IMR-90 (cell line): ENCODE data around the gene CCDC63. TPM values are rescaled to one million over a fixed set of nuclear protein-coding genes. Genes with fewer than 3 reads are reported as not detected.

Source experiments
- ATAC-seq: fragments of 200-7000 bp; cut with Tn5 transposase; 2 replicates; pipeline ENCODE4 v1.9.1; 2020; ENCODE audit warnings: low read depth, mild to moderate bottlenecking, moderate library complexity
- BruUV-seq: library from RNA; stranded (reverse); fragments of 400-500 nt; replicated peaks from 2 replicates; lab custom pipeline; 2021; lab: Mats Ljungman, UMichigan
- CTCF ChIA-PET: fragments of 300-600 bp; formaldehyde crosslinking; extraction: SDS; loops from one replicate; lab custom pipeline; 2021; ENCODE audit warnings: antibody characterized with exemption; lab: Yijun Ruan, JAX
- POLR2A ChIA-PET: fragments of 300-600 bp; sonication (Branson Sonifier 250); formaldehyde crosslinking; loops from one replicate; lab custom pipeline; 2022; ENCODE audit warnings: antibody characterized with exemption; ENCODE audit not compliant: unreplicated experiment; lab: Charles Lee
- DNase-seq: peaks from one replicate; pipeline ENCODE4 v3.0.0; 2013
- H2AFZ ChIP-seq: replicated peaks from 2 replicates; pipeline ENCODE3; 2013; ENCODE audit warnings: low read length, mild to moderate bottlenecking; ENCODE audit not compliant: poor library complexity
- H2AK5ac ChIP-seq: 2 replicates; pipeline ENCODE4 v1.6.1; 2013; ENCODE audit warnings: low read depth, low read length, inconsistent platforms
- H2AK9ac ChIP-seq: replicated peaks from 2 replicates; pipeline ENCODE3; 2013; ENCODE audit warnings: mild to moderate bottlenecking, low read depth, low read length, moderate library complexity; ENCODE audit not compliant: poor library complexity
- H2BK120ac ChIP-seq: 2 replicates; pipeline ENCODE4 v1.6.1; 2013; ENCODE audit warnings: low read depth, low read length, inconsistent platforms
- H2BK15ac ChIP-seq: 3 replicates; pipeline ENCODE4 v1.6.1; 2013; ENCODE audit warnings: low read depth, low read length, inconsistent platforms
- H2BK20ac ChIP-seq: 2 replicates; pipeline ENCODE4 v1.6.1; 2013; ENCODE audit warnings: low read depth, mild to moderate bottlenecking, inconsistent platforms, low read length, moderate library complexity
- H2BK5ac ChIP-seq: 2 replicates; pipeline ENCODE4 v1.6.1; 2013; ENCODE audit warnings: mild to moderate bottlenecking, low read depth, low read length, inconsistent platforms; ENCODE audit not compliant: poor library complexity, severe bottlenecking
- H3K14ac ChIP-seq: replicated peaks from 2 replicates; pipeline ENCODE4 v1.6.1; 2013; ENCODE audit warnings: low read depth, low read length, inconsistent platforms
- H3K18ac ChIP-seq: 2 replicates; pipeline ENCODE4 v1.6.1; 2013; ENCODE audit warnings: low read depth, low read length, control low read depth
- H3K23ac ChIP-seq: 2 replicates; pipeline ENCODE4 v1.6.1; 2013; ENCODE audit warnings: low read depth, low read length, inconsistent platforms
- H3K27ac ChIP-seq: 2 replicates; pipeline ENCODE4 v1.5.1; 2013; ENCODE audit warnings: mild to moderate bottlenecking, control low read depth, low read length; ENCODE audit not compliant: insufficient read depth
- H3K27me3 ChIP-seq: 2 replicates; pipeline ENCODE4 v1.6.1; 2013; ENCODE audit warnings: low read length; ENCODE audit not compliant: control insufficient read depth, insufficient read depth
- H3K36me3 ChIP-seq: 2 replicates; pipeline ENCODE4 v1.6.1; 2013; ENCODE audit warnings: low read length, mixed read lengths; ENCODE audit not compliant: control insufficient read depth, insufficient read depth
- H3K4ac ChIP-seq: 2 replicates; pipeline ENCODE4 v1.6.1; 2013; ENCODE audit warnings: low read depth, low read length, inconsistent platforms
- H3K4me1 ChIP-seq: 2 replicates; pipeline ENCODE4 v1.6.1; 2013; ENCODE audit warnings: low read length, mixed read lengths; ENCODE audit not compliant: control insufficient read depth, insufficient read depth
- H3K4me2 ChIP-seq: 2 replicates; pipeline ENCODE4 v1.6.1; 2013; ENCODE audit warnings: low read depth, mild to moderate bottlenecking, control low read depth, low read length, moderate library complexity
- H3K4me3 ChIP-seq: 2 replicates; pipeline ENCODE4 v1.5.1; 2013; ENCODE audit warnings: low read depth, mild to moderate bottlenecking, control low read depth, low read length, moderate library complexity; ENCODE audit not compliant: insufficient read depth
- H3K56ac ChIP-seq: 2 replicates; pipeline ENCODE4 v1.6.1; 2013; ENCODE audit warnings: low read length, inconsistent platforms; ENCODE audit not compliant: insufficient read depth; ENCODE audit errors: extremely low read depth
- H3K79me1 ChIP-seq, 2 experiments: 2 replicates each; pipeline ENCODE4 v1.6.1; 2013; ENCODE audit warnings: low read length in 2 of 2, inconsistent platforms in 1 of 2, low read depth in 1 of 2
- H3K9ac ChIP-seq: 2 replicates; pipeline ENCODE4 v1.6.1; 2013; ENCODE audit warnings: low read depth, low read length, control low read depth
- H3K9me1 ChIP-seq: 2 replicates; pipeline ENCODE4 v1.6.1; 2013; ENCODE audit warnings: low read length, inconsistent platforms; ENCODE audit not compliant: insufficient read depth
- H3K9me3 ChIP-seq: 2 replicates; pipeline ENCODE4 v1.6.1; 2013; ENCODE audit warnings: low read length; ENCODE audit not compliant: control insufficient read depth, insufficient read depth
- H4K20me1 ChIP-seq: 2 replicates; pipeline ENCODE4 v1.6.1; 2013; ENCODE audit warnings: low read length, inconsistent platforms; ENCODE audit not compliant: insufficient read depth
- H4K5ac ChIP-seq: 2 replicates; pipeline ENCODE4 v1.6.1; 2013; ENCODE audit warnings: mild to moderate bottlenecking, low read depth, low read length, control low read depth
- H4K8ac ChIP-seq, 2 experiments: 2 replicates each; pipeline ENCODE4 v1.6.1; 2013; ENCODE audit warnings: low read depth in 2 of 2, low read length in 2 of 2, control low read depth in 1 of 2, inconsistent platforms in 1 of 2
- H4K91ac ChIP-seq: 2 replicates; pipeline ENCODE4 v1.6.1; 2013; ENCODE audit warnings: low read depth, low read length, inconsistent platforms; ENCODE audit not compliant: insufficient read depth
- CEBPB ChIP-seq: IDR thresholded peaks from 2 replicates; pipeline ENCODE4 v1.6.1; 2012; ENCODE audit warnings: low read depth, low read length, improper control_type of control experiment
- MAZ ChIP-seq: IDR thresholded peaks from 2 replicates; pipeline ENCODE4 v1.6.1; 2012; ENCODE audit warnings: low read depth, mild to moderate bottlenecking, low read length, improper control_type of control experiment, moderate library complexity, borderline replicate concordance
- NFE2L2 ChIP-seq: fragments of 150-350 bp; IDR thresholded peaks from 2 replicates; pipeline ENCODE4 v1.6.1; 2016; ENCODE audit warnings: low read depth, mild to moderate bottlenecking, low read length
- USF2 ChIP-seq: fragments of 150-350 bp; IDR thresholded peaks from 2 replicates; pipeline ENCODE4 v1.6.1; 2017; ENCODE audit warnings: mild to moderate bottlenecking, antibody characterized with exemption, low read length, low read depth
- WGBS, 2 experiments: methylation state at CpG; one replicate each; pipeline versions ENCODE4 v1.1.5 to v1.1.7; 2013; ENCODE audit warnings: missing lambda C conversion rate in 2 of 2; ENCODE audit not compliant: insufficient read length in 1 of 2; ENCODE audit errors: extremely low coverage in 2 of 2; 5-methylcytosine and 5-hydroxymethylcytosine counted together
- dilution Hi-C: fragments of 300-500 bp; cut with HindIII; formaldehyde crosslinking; loops from one replicate; pipeline ENCODE4 v1.14.3; 2018; ENCODE audit warnings: low sequenced_read_pairs; ENCODE audit not compliant: unreplicated experiment
- in situ Hi-C: fragments of 300-500 bp; cut with MboI; formaldehyde crosslinking; loops from 3 replicates; pipeline ENCODE4 v1.14.3; 2019; ENCODE audit warnings: low sequenced_read_pairs, inconsistent platforms, mixed read lengths
- intact Hi-C: fragments of 100-400 bp; cut with micrococcal nuclease; formaldehyde crosslinking; loops from 2 replicates; pipeline ENCODE4 v1.10.0; 2022
- polyA plus RNA-seq, 3 experiments: library from polyadenylated mRNA; depleted of rRNA; stranded (reverse); fragments of >200 nt; gene quantifications; 2 replicates each; pipeline ENCODE4 v1.2.3, GENCODE V29; 2012; ENCODE audit warnings: low replicate concordance in 1 of 3
- total RNA-seq: library from RNA; depleted of rRNA; stranded (reverse); fragments of >200 nt; gene quantifications from 2 replicates; pipeline ENCODE4 v1.2.3, GENCODE V29; 2012

Gene CCDC63
- total and polyA plus RNA-seq, 2 of the 4 experiments (the other 2 are of a cell fraction) = not detected

GRCh38 chr12:110822821-110823415 lies 23.9 kb upstream of the CCDC63 start:
- Histone ChIP-seq H3K9me3 (no peaks in the 10 kb centered on the region), H3K4me1 (no peaks in the 10 kb centered on the region), H4K8ac (no peak overlapping the region), H3K14ac (no peak overlapping the region), H3K4ac (no peak overlapping the region), H4K5ac (no peak overlapping the region), H2BK15ac (no peak overlapping the region), H3K79me1 (no peaks in the 10 kb centered on the region), H3K4me3 (no peak overlapping the region), H4K20me1 (no peaks in the 10 kb centered on the region), H3K36me3 (no peaks in the 10 kb centered on the region), H2BK20ac (no peak overlapping the region), H2BK5ac (no peak overlapping the region), H2AK5ac (no peak overlapping the region), H3K56ac (no peak overlapping the region), H2AK9ac (no peak overlapping the region), H3K27me3 (peaks cover 9% of the 10 kb centered on the region), H3K23ac (no peak overlapping the region), H3K9me1 (no peaks in the 10 kb centered on the region), H2AFZ (no peak overlapping the region), H4K91ac (no peak overlapping the region), H3K27ac (no peak overlapping the region), H3K9ac (no peak overlapping the region), H2BK120ac (no peak overlapping the region), H3K18ac (no peak overlapping the region), H3K4me2 (no peak overlapping the region)
- in situ Hi-C loops = no loop called here
- ChIA-PET POLR2A (no interaction called here), CTCF (no interaction called here)
- WGBS, 2 experiments = 56% methylated on average over 4 of the region's 10 CpGs; no CpG with 5 or more reads in 1 of the 2 experiments
- intact Hi-C loops = no loop called here
- DNase-seq (no peak), ATAC-seq (no peak)
- TF ChIP-seq CEBPB (no peak), NFE2L2 (no peak), USF2 (no peak), MAZ (no peak)
- dilution Hi-C loops = no loop called here
- no TSS peak for BruUV-seq
